ENCODE measurements around the gene FIG4.
"Not testable (repeated sequence)": the region's sequence is repeated elsewhere in the genome, so short reads cannot be mapped to it uniquely, and the experiment has no call there.

FIG4 gene

GRCh38 chr6:109800771-109801170 is 109.7 kb downstream of the FIG4 start:
- DNase-seq = no peak

GRCh38 chr6:109801794-109802193 is 110.7 kb downstream of the FIG4 start:
- DNase-seq = no peak

DNA sequence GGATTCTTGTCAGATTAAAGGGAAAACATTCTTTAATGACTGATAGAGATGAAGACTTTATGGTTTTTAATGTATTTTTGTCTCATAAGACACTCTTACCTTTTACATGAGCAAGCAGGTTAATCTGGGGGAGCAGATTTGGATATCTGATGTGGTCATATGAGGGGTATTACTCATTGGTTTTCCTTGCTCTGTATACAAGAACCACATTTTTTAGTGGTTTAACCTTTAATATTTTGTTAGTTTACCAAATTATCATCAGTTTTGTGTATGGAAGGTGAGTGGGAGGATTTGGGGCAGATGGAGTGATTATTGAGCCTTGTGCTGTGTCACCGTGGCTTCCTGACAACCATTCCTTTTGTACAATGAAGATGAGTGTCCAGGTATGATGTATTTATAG is 112.9 kb downstream of the FIG4 start:
- DNase-seq = no peak

GRCh38 chr6:109807881-109808280 is 116.8 kb downstream of the FIG4 start:
- no peak for DNase-seq

- no peak for DNase-seq
These were observed 117.7 kb downstream of the FIG4 start for GRCh38 chr6:109808837-109809236.

- DNase-seq = no peak
These were observed 124.0 kb downstream of the FIG4 start for GRCh38 chr6:109815054-109815453.

DNA sequence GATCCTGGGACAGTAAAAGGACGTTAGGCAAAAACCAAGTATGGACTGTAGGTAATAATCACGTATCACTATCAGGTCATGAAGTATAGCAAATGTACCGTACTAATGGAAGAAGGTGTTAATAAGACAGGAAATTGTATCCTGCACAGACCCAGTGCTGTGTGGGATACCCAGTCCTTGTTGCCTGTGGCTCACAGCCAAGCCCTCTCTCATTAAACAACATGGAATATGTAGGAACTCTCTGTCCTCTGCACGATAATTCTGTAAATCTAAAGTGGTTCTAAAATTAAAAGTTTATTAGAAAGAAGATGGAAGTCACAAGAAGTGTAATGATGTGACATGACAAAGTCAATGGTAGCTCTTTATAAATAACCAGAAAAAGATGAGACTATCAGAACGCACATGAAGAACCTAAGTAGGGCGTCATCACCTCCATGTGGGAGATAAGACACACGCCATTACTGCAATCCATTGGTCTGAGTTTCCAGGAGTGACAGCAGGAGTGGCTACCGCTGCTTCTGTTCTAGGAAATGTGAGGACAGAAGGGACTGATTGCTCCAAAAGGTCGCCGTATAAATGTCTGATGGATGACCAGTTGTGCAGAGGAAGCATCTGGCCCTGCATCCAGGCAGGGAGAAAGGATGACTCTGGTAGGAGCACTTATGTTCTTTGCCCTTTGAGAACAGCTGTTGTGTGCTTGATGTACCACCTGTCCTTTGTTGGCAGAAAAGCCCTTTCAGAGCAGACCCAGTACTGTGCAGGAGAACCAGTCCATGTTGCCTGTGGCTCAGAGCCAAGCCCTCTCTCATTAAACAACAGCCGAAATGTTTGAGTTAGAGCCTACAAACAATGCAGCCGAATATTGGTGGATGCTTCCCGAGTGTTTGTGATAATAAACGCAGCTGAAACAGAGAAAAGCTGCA is 125.6 kb downstream of the FIG4 start:
- peak; percentile 10 for DNase-seq

DNA sequence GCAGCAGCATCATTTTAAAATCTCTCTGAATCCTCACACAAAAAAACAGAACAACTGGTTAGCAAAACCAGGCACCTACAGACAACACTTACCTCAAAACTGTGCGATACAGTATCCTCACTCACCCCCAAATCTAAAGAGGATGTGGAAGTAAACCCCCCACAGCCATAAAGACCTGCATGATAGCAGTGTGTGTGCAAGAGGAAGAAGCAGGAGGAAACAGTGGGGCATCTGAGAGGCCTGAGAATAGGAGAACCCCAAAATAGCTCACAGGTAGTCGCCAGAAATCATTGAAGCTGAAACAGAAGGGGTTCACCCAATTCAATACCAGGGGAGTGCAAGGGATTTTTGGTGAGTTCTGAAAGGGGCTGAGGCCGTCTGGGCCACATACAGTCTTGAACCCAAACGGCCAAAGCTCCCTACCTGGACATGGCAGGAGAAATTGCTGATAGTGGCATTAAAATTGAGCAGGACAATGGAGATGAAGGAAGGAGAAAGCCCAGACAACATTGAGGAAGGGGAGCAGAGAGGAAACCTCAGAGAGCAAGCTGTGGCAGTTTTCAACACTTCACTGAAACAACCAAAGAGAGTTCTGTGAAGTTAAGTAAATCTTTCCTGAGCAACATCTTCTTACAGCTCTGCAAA is 129.7 kb downstream of the FIG4 start:
- DNase-seq = no peak

GRCh38 chr6:109821428-109821827 is 130.3 kb downstream of the FIG4 start:
- no peak for DNase-seq

DNA sequence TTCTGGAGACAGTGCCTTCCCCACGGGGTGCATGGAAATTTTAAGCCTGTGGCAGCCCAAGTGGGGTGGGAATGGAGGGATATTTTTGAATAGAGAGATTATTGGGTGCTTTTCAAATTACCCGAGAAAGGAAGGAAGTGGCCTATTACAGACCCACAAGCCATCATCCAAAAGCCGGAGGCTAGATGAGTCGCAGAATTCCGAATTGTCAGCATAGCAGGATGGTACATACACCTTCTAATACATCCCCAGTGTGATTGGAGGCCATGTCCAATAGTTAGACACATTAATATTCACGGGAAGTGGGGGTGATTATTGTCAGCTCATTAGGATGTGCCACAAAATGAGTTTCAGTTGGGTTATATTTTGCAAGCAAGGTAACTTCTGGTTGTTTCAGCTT is 133.0 kb downstream of the FIG4 start:
- DNase-seq = no peak

GRCh38 chr6:109826551-109826950 is 135.5 kb downstream of the FIG4 start:
- peak; percentile 7 for DNase-seq

DNA sequence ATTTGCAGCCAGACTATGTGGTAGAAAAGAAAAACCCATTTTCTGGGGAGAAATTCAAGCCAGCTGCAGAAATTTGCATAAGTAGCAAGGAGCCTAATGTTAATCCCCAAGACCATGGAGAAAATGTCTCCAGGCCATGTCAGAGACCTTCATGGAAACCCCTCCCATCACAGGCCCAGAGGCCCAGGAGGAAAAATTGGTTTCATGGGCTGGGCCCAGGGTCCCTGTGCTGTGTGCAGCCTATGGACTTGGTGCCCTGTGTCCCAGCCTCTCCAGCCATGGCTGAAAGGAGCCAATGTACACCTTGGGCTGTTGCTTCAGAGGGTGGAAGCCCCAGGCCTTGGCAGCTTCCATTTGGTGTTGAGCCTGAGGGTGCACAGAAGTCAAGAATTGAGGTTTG is 140.3 kb downstream of the FIG4 start:
- DNase-seq = not testable (repeated sequence)

DNA sequence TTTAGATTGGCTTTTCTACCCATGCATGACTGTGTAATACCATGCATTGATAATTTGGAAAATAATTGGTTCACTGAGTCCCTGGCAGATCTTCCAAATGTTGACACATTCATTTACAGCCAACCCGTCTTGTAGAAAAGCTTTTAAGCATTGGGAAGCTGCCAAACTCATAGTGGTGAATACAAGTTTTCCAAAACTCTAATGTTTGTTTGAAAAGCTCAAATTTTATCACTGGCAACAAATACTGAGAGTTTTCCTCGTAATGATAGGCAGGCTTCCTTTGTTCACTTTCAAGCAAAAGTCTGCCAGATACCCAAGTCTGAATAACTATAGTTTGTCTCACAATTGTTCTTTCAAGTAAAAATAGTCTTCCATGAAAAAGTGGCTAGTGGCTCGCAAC is 143.0 kb downstream of the FIG4 start:
- DNase-seq = no peak

DNA sequence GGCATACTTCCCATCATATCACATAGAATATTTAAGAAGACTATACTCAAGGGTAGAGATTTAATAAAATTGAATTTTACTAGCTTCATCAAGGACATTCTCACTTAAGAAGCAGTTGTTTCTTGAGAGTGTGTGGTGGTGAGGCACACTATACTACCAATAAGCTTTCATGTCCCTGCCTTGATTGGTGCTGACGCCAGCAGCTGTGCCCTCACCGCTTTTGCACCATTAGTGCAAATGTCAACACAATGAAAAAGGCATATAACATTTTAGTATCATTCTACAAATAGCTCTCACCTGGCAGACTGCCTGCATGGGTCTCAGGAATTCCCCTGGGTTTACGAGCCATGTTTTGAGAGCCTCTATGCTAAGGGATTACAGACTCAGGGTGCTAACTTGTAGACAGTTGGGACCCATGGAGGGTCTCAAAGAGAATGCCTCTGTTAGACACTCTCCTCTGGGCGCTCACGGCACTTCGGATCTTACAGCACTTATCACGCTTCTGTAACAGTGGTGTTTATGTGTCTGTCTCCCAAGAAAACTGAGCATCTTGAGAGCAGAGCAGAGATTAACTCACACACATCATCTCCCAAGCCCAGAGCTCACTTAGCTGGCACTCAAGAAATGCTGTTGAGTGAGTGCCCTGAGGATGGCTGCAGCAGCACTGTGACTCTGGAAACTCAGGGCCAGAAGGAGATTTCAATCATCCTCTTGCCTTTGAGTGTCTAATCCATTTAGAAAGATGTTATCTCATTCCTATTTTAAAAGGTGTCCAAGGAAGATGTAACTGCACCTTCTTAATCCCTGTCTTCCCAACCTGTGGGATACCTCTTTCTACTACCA is 143.7 kb downstream of the FIG4 start:
- no peak for DNase-seq

- no peak for DNase-seq
These were observed 148.9 kb downstream of the FIG4 start for GRCh38 chr6:109840034-109840433.

DNA sequence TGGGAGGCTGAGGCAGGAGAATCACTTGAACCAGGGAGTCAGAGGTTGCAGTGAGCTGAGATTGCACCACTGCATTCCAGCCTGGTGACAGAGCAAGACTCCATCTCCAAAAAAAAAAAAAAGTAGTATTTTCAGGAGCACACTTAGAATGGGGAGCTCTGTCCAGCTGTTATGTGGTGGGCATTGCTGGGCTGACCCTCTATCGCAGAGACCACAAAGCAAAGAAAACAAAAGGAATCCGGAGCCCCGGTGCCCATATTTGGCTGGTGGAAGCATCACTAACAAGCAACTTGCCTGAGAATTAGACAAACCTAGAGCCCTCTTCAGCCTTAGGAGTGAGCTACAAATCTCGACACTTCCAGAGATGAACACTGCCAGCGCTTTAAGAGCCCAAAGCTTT is 149.7 kb downstream of the FIG4 start:
- no peak for DNase-seq

DNA sequence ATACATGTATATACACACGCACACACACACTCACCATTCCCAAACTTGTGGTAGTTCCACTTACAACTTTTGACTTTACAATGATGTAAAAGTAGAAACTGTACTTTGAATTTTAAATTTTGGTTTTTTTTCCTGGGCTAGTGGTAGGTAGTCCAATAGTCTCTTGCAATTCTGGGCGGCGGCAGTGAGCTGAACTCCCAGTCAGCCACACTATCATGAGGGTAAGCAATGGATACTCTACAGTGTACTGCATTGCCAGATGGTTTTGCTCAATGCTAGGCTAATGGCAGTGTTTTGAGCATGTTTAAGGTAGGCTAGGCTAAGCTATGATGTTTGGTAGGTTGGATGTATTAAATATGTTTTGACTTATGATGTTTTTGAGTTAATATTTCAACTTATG is 150.8 kb downstream of the FIG4 start:
- no peak for DNase-seq

GRCh38 chr6:109852713-109853112 is 161.6 kb downstream of the FIG4 start:
- DNase-seq = no peak

GRCh38 chr6:109853426-109853825 is 162.3 kb downstream of the FIG4 start:
- no peak for DNase-seq

DNA sequence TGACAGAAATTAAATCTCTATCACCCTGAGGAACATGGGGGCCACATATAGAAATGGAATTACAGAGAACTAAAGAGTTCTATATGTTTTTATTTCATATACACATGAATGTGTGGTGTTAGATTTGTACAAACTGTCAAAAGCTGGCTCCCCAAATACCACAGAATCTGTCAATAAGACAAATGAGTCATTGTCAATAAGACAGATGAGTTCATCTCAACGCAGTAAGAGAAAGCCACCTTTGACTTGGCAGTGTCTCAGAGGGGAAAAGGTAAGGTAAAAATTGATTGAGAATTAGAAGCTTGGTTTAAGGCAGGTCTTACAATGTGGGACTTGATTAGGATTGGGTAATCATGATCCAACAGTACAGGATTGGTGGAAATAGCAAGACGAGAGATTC is 162.9 kb downstream of the FIG4 start:
- DNase-seq = no peak

GRCh38 chr6:109854541-109855308 is 163.6 kb downstream of the FIG4 start:
- no peak for DNase-seq

DNA sequence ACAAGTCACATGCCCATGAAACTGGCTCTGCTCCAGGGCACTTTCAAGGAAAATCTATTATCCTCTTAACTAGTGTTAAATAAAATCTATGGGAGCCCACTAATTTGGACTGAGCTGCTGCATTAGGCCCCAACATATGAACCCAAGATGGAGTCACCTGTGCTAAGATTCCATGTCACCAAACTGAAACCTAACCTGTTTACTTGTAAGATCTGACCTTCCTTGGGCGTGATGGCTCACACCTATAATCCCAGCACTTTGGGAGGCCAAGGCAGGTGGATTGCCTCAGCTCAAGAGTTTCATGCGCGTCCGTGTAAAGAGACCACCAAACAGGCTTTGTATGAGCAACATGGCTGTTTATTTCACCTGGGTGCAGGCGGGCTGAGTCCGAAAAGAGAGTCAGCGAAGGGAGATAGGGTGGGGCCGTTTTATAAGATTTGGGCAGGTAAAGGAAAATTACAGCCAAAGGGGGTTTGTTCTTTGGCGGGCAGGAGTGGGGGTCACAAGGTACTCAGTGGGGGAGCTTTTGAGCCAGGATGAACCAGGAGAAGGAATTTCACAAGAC is 164.5 kb downstream of the FIG4 start:
- not testable (repeated sequence) for DNase-seq
